AG04450 (cell line): ENCODE measurements around the gene PUS7L. TPM values are rescaled to one million over a fixed set of nuclear protein-coding genes. Genes with fewer than 3 reads are reported as not detected.

Experiments used
- CTCF ChIA-PET: fragments of 300-600, 350-600 bp; formaldehyde crosslinking; extraction: SDS; loops from one replicate; lab custom pipeline; 2022; ENCODE audit warnings: antibody characterized with exemption, inconsistent platforms; lab: Charles Lee
- POLR2A ChIA-PET: fragments of 350-600 bp; formaldehyde crosslinking; extraction: SDS; loops from one replicate; lab custom pipeline; 2021; ENCODE audit warnings: antibody characterized with exemption, inconsistent platforms; lab: Yijun Ruan, JAX
- DNase-seq: peaks from one replicate; pipeline ENCODE4 v3.0.0-alpha.2; 2011; ENCODE audit warnings: low read depth, low spot score
- H3K27ac ChIP-seq: one replicate; pipeline ENCODE4 v1.5.1; 2012; ENCODE audit warnings: low read depth, low read length, control low read depth
- H3K27me3 ChIP-seq: one replicate; pipeline ENCODE4 v1.6.0; 2012; ENCODE audit warnings: low read length; ENCODE audit not compliant: control insufficient read depth, insufficient read depth
- H3K4me3 ChIP-seq: 2 replicates; pipeline ENCODE4 v1.5.1; 2011; ENCODE audit warnings: mild to moderate bottlenecking, low read depth, low read length, control low read depth
- H3K9me3 ChIP-seq: 2 replicates; pipeline ENCODE4 v1.5.1; 2012; ENCODE audit warnings: low read length; ENCODE audit not compliant: control insufficient read depth, insufficient read depth
- polyA plus RNA-seq: library from polyadenylated mRNA; depleted of rRNA; stranded (reverse); fragments of >200 nt; gene quantifications from 2 replicates; pipeline ENCODE4 v1.2.3, GENCODE V29; 2011
- TF ChIP-seq, protein P1 (sequence below): IDR thresholded peaks from 2 replicates; pipeline ENCODE4 v1.5.1; 2011; ENCODE audit warnings: low read depth, low read length, control low read depth, inconsistent platforms

The PUS7L gene
- polyA plus RNA-seq, 1 experiment: 15.2 TPM

- ChIA-PET CTCF (interaction anchor here (0.5 kb wide), 1 partner anchor 21 kb away, joined by 4 read pairs; no protein-coding TSS in a partner anchor), POLR2A (no interaction called here)
- TF ChIP-seq, protein P1, sequence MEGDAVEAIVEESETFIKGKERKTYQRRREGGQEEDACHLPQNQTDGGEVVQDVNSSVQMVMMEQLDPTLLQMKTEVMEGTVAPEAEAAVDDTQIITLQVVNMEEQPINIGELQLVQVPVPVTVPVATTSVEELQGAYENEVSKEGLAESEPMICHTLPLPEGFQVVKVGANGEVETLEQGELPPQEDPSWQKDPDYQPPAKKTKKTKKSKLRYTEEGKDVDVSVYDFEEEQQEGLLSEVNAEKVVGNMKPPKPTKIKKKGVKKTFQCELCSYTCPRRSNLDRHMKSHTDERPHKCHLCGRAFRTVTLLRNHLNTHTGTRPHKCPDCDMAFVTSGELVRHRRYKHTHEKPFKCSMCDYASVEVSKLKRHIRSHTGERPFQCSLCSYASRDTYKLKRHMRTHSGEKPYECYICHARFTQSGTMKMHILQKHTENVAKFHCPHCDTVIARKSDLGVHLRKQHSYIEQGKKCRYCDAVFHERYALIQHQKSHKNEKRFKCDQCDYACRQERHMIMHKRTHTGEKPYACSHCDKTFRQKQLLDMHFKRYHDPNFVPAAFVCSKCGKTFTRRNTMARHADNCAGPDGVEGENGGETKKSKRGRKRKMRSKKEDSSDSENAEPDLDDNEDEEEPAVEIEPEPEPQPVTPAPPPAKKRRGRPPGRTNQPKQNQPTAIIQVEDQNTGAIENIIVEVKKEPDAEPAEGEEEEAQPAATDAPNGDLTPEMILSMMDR: no peak
Observed at GRCh38 chr12:43744826-43745225, 13.8 kb downstream of the PUS7L start.

GRCh38 chr12:43742106-43742505 is 16.5 kb downstream of the PUS7L start:
- ChIA-PET CTCF (interaction anchor here (1.0 to 1.4 kb wide), 2 partner anchors 17 to 141 kb away, joined by 5 to 11 read pairs; partner anchors contain the start of genes IRAK4 and PUS7L), POLR2A (interaction anchor here (0.9 to 1.0 kb wide), 3 partner anchors 16 to 64 kb away, joined by 3 to 7 read pairs (median 3); partner anchors contain the start of gene TWF1)
- TF ChIP-seq, protein P1: no peak
- no peaks in the 10 kb centered on the region for H3K27me3 ChIP-seq
- DNase-seq: no peak
- H3K27ac ChIP-seq: no peak overlapping the region
- H3K4me3 ChIP-seq: no peak overlapping the region
- peaks cover 4% of the 10 kb centered on the region; the same call in 1 of the 2 replicates for H3K9me3 ChIP-seq

More at GRCh38 chr12:43744826-43745225, 13.8 kb downstream of the PUS7L start:
- H3K27ac ChIP-seq: no peak overlapping the region
- peaks cover 4% of the 10 kb centered on the region; the same call in 1 of the 2 replicates for H3K9me3 ChIP-seq
- no peak for DNase-seq
- H3K4me3 ChIP-seq: no peak overlapping the region
- H3K27me3 ChIP-seq: no peaks in the 10 kb centered on the region

DNA sequence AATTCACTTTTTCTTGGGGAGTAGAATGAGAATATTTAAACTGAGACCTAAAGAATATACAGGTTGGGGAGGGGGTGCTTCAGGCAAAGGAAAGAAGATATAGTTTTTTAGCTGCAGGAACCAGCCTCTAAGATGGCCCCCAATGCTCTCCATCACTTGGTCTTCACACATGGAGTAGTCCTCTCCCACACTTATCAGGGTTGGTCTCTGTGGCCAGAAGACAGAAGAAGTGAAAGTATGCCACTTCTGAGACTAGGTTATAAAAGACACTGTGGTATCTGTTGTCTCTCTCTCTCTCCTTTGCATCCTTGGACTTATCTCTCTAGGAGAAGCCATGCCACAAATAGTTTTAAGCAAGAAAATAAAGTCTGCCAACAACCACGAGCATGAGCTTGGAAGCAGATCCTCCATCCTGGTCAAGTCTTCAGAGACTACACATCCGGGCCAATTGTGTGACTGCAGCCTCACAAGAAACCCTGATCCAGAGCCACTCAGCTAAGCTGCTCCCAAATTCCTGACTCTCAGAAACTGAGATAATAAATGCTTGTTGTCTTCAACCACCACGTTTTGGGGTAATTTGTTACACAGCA is 18.0 kb downstream of the PUS7L start:
- no peak overlapping the region for H3K4me3 ChIP-seq
- CTCF ChIA-PET: no interaction called here
- no peaks in the 10 kb centered on the region for H3K27me3 ChIP-seq
- POLR2A ChIA-PET: no interaction called here
- TF ChIP-seq, protein P1: no peak
- H3K9me3 ChIP-seq: peaks cover 4% of the 10 kb centered on the region; the same call in 1 of the 2 replicates
- DNase-seq: no peak
- H3K27ac ChIP-seq: no peak overlapping the region

DNA sequence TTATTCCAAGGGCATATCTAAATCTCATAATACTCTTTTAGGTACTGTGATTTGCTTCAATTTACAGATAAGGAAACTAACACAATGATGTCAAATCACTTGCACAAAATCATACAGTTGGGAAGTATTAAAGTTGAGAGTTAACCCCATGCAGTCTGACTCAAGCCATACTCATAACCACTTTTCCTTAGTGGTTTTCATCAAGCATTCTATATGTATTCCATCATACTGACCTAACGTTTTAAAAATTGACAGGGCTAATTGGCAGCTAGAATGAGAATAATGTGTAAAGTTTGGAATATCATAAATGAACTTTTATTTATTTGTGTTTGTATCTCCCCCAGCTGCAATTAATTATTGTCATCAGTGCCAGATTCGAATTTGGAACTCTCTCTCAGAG is 20.9 kb downstream of the PUS7L start:
- Histone ChIP-seq H3K27me3 (no peaks in the 10 kb centered on the region), H3K4me3 (no peak overlapping the region), H3K9me3 (no peaks in the 10 kb centered on the region), H3K27ac (no peak overlapping the region)
- ChIA-PET CTCF (interaction anchor here (1.5 to 1.8 kb wide), 2 partner anchors 21 to 144 kb away, joined by 3 to 6 read pairs; partner anchors contain the start of genes IRAK4 and PUS7L), POLR2A (no interaction called here)
- TF ChIP-seq, protein P1: no peak
- no peak for DNase-seq

DNA sequence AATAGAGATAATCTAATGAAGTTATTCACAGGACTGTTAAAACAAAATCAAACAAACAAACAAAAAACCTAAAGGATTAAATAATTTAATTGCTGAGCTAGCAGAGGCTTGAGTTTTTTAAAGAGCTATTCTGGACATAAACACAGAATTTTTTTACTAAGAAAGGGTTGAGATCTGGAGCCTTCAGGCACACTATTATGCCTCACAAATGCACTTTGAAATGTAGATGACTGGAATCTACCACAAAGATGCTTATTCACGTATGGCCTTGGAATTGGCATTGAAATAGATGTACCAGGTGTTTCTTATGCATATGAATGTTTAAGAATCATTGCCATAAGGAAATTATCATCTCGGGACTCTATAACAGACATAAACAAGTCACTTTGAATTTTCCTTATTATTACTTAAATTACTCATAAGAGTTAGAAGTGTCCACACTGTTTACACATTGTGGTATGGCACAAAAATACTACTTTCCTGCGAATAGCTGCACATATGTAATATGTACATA is 21.6 kb downstream of the PUS7L start:
- CTCF ChIA-PET: interaction anchor here (0.7 to 1.8 kb wide), 3 partner anchors 22 to 1211 kb away, joined by 3 to 6 read pairs (median 3); partner anchors contain the start of genes IRAK4 and PUS7L
- POLR2A ChIA-PET: interaction anchor here (0.6 kb wide), 1 partner anchor 1595 kb away, joined by 4 read pairs; no protein-coding TSS in a partner anchor

More for the DNA sequence above, 21.6 kb downstream of the PUS7L start:
- H3K4me3 ChIP-seq: no peak overlapping the region
- no peak for DNase-seq
- H3K27me3 ChIP-seq: no peaks in the 10 kb centered on the region
- no peak overlapping the region for H3K27ac ChIP-seq
- no peaks in the 10 kb centered on the region for H3K9me3 ChIP-seq
- TF ChIP-seq, protein P1: no peak
